OCI-LY7 (cell line): Measurements from ENCODE around the gene F2RL2.

Experiments
- CTCF ChIP-seq: fragments of 200-600 bp; sonication (generic); conservative IDR thresholded peaks from 2 replicates; pipeline ENCODE4 v1.5.1; 2014; ENCODE audit warnings: mild to moderate bottlenecking, antibody characterized with exemption, low read length, moderate library complexity, mixed read lengths
- EZH2phosphoT487 ChIP-seq: fragments of 200-600 bp; sonication (generic); IDR thresholded peaks from 2 replicates; pipeline ENCODE4 v1.6.1; 2018; ENCODE audit warnings: low read depth, borderline replicate concordance, mild to moderate bottlenecking, mixed run types, antibody characterized with exemption, low read length, moderate library complexity, mixed read lengths

DNA sequence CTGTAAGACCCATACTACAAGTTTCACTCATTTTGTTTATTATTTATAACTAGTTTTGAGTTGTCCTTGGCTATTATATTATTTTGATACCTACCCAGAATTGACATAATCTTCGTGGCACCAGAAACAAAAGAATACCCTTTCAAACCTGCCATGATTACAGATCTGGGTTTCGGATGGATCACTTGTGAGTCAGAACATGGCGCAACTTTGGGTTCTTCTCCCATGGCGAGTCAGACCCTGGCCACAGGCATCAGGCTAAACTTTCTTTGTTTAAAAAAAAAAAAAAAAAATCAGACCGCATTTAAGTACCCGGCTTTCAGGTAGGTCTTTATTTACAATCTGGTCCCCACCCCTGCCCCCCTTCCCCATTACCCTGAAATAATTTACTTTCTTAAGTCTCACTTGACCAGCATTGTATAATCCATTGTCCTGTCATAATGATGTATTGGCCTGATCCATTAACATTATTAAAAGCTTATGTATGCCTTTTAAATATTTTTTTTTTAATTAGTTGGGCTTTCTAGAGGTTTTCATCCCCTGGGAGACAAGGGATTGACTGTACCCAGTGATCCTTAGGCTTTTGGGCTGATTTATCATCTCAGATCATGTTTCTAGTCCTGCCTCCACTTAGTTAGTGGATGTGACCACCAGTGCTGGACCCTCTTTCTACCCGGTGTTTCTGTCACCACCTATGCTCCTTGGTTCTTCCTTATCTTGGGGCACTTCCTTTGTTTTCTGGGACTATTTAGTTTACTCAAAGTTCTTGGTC is 43.9 kb downstream of the F2RL2 start:
- TF ChIP-seq CTCF (no peak), EZH2phosphoT487 (no peak)
